ENCODE data around the gene AGO3. TPM values are rescaled to one million over a fixed set of nuclear protein-coding genes. Genes with fewer than 3 reads are reported as not detected.

AGO3 gene
- total RNA-seq, 2 donors from 2014 or later: 19.4 to 32.7 TPM

DNA sequence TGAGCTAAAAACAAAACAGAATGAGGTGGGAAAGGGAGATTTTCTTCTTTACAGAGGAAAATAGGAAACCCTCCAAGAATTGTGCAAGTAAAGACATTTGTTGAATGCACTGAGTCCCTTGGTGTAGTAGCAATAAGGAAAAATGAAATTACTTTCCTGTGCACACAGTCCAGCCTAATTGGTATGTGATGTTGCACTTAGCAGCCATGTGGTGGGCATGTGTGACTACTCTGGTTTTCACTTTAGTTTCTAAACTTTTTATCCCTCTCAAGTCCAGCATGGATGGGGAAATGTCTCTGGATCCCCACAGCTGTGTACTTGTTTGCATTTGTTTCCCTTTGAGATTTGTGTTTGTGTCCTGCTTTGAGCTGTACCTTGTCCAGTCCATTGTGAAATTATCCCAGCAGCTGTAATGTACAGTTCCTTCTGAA is 7.1 kb upstream of the AGO3 start:
- H3K4me3 ChIP-seq: no peak overlapping the region
- no peaks in the 10 kb centered on the region for H3K9me3 ChIP-seq
- DNase-seq (ENCODE audit: low spot score): no peak

DNA sequence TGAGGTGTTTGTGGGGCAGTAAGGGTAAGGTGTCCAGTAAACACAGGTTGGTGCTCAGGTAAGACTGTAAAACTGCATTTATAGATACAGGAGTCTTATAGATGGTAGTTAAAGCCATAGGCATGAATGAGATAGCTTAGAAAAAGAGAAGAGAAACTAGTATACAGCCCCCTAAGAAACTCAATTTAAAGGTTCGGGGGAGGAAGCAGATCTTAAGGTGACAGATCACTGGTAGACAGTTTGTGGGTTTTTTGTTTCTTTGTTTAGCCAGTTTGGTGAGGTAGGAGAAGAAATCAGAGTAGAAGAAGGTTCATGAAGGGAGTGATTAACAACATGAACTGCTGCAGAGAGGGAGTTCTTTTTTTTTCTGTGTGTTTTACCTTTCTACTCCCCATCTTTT is 6.1 kb upstream of the AGO3 start:
- 66% methylated on average over 1 of the region's 1 CpG for WGBS
- intact Hi-C loops (cut with DNase I): no loop called here
- no peaks in the 10 kb centered on the region for H3K4me1 ChIP-seq (replicated peaks)
- H3K27ac ChIP-seq: no peak overlapping the region
- no peaks in the 10 kb centered on the region for H3K9me3 ChIP-seq
- DNase-seq (ENCODE audit: low spot score): no peak
- TF ChIP-seq POLR2A (IDR thresholded peaks at IDR 0.05) (no peak), POLR2AphosphoS5 (IDR thresholded peaks at IDR 0.05) (no peak)
- TF ChIP-seq, protein P1, sequence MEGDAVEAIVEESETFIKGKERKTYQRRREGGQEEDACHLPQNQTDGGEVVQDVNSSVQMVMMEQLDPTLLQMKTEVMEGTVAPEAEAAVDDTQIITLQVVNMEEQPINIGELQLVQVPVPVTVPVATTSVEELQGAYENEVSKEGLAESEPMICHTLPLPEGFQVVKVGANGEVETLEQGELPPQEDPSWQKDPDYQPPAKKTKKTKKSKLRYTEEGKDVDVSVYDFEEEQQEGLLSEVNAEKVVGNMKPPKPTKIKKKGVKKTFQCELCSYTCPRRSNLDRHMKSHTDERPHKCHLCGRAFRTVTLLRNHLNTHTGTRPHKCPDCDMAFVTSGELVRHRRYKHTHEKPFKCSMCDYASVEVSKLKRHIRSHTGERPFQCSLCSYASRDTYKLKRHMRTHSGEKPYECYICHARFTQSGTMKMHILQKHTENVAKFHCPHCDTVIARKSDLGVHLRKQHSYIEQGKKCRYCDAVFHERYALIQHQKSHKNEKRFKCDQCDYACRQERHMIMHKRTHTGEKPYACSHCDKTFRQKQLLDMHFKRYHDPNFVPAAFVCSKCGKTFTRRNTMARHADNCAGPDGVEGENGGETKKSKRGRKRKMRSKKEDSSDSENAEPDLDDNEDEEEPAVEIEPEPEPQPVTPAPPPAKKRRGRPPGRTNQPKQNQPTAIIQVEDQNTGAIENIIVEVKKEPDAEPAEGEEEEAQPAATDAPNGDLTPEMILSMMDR (IDR thresholded peaks at IDR 0.05): no peak
- no peaks in the 10 kb centered on the region for H3K27me3 ChIP-seq (replicated peaks; ENCODE audit: insufficient read depth)
- no peak overlapping the region for H3K4me3 ChIP-seq
- H3K36me3 ChIP-seq: no peaks in the 10 kb centered on the region

More for the DNA sequence above, 7.1 kb upstream of the AGO3 start:
- no peaks in the 10 kb centered on the region for H3K4me1 ChIP-seq (replicated peaks)
- H3K36me3 ChIP-seq: peaks cover 4 to 7% of the 10 kb centered on the region in 2 donors
- intact Hi-C loops (cut with DNase I): no loop called here
- H3K27ac ChIP-seq: no peak overlapping the region
- TF ChIP-seq POLR2AphosphoS5 (IDR thresholded peaks at IDR 0.05) (no peak), POLR2A (IDR thresholded peaks at IDR 0.05) (no peak)
- TF ChIP-seq, protein P1 (IDR thresholded peaks at IDR 0.05): no peak
- no peaks in the 10 kb centered on the region for H3K27me3 ChIP-seq (replicated peaks; ENCODE audit: insufficient read depth)

DNA sequence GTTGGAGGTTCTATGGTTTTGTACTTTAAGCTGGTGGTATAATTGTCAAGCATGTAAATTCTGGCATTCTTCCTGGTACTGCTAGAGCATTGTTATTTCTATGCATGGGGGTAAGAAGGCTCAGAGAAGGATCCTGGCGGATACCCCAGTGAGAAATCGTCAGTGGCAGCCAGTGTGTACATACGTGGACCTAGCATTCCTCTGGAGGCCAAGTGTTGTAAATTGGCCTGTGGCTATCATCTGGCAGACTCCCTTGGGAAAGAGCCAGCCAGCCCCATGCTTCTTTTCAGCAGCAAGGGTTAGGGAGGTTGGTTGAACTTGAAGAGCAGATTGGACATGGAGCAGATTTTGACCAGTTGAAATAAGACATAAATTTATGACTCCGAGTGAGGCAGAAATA is 5.2 kb upstream of the AGO3 start:
- intact Hi-C loops (cut with DNase I): no loop called here
- H3K4me1 ChIP-seq (replicated peaks): no peaks in the 10 kb centered on the region
- no peak overlapping the region for H3K27ac ChIP-seq
- WGBS: 50% methylated on average over 4 of the region's 4 CpGs
- no peak for TF ChIP-seq POLR2A (IDR thresholded peaks at IDR 0.05)
- TF ChIP-seq, protein P1 (IDR thresholded peaks at IDR 0.05): no peak
- no peak for TF ChIP-seq POLR2AphosphoS5 (IDR thresholded peaks at IDR 0.05)
- no peak overlapping the region for H3K4me3 ChIP-seq
- no peaks in the 10 kb centered on the region for H3K36me3 ChIP-seq
- no peak for DNase-seq (ENCODE audit: low spot score)
- no peaks in the 10 kb centered on the region for H3K9me3 ChIP-seq
- H3K27me3 ChIP-seq (replicated peaks; ENCODE audit: insufficient read depth): no peaks in the 10 kb centered on the region

DNA sequence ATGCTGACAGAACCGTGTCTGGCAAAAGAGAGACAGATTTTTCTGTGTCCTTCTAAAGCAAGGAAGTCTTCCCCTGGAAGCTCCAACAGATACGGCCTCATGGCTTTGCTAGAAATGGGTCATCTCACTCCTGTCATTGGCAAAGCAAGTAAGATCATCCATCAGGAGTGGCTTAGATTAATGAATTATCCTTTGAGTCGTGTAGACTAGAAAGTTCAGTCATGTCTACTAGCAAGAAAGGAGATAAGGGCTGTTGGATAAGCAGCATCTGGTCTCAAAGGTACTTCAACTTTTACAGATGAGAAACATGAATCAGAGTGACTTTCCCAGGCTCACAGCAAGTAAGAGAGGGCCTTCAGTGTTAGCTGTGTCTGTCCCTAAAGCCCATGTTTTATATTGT is 3.4 kb upstream of the AGO3 start:
- intact Hi-C loops (cut with DNase I): no loop called here

More for the DNA sequence above, 3.4 kb upstream of the AGO3 start:
- no peak for DNase-seq (ENCODE audit: low spot score)
- WGBS: 76% methylated on average over 3 of the region's 3 CpGs
- Histone ChIP-seq H3K27ac (no peak overlapping the region), H3K27me3 (replicated peaks; ENCODE audit: insufficient read depth) (no peaks in the 10 kb centered on the region), H3K9me3 (no peaks in the 10 kb centered on the region), H3K36me3 (no peaks in the 10 kb centered on the region), H3K4me3 (no peak overlapping the region), H3K4me1 (replicated peaks) (no peaks in the 10 kb centered on the region)
- TF ChIP-seq POLR2A (IDR thresholded peaks at IDR 0.05) (no peak), POLR2AphosphoS5 (IDR thresholded peaks at IDR 0.05) (no peak)
- TF ChIP-seq, protein P1 (IDR thresholded peaks at IDR 0.05): no peak
